SKM-1 (cell line): ENCODE data around the gene STARD13.
"Not testable (repeated sequence)": the region's sequence is repeated elsewhere in the genome, so short reads cannot be mapped to it uniquely, and the experiment has no call there.

ENCODE experiments used
- DNase-seq: peaks from one replicate; lab custom pipeline; 2025; ENCODE audit not compliant: unreplicated experiment; lab: John Stamatoyannopoulos, UW

Gene STARD13

GRCh38 chr13:33257841-33258807, 27.4 kb downstream of the STARD13 start:
- no peak for DNase-seq

GRCh38 chr13:33256148-33256840, 29.3 kb downstream of the STARD13 start:
- DNase-seq: no peak

GRCh38 chr13:33252135-33252534, 33.4 kb downstream of the STARD13 start:
- no peak for DNase-seq

GRCh38 chr13:33251131-33251661, 34.4 kb downstream of the STARD13 start:
- no peak for DNase-seq

GRCh38 chr13:33250609-33251008, 34.9 kb downstream of the STARD13 start:
- no peak for DNase-seq

- DNase-seq: no peak
Observed at GRCh38 chr13:33249894-33250293, 35.7 kb downstream of the STARD13 start.

GRCh38 chr13:33249066-33249465, 36.5 kb downstream of the STARD13 start:
- no peak for DNase-seq

- DNase-seq: no peak
Observed at GRCh38 chr13:33245505-33246158, 39.9 kb downstream of the STARD13 start.

GRCh38 chr13:33244907-33245287, 40.7 kb downstream of the STARD13 start:
- no peak for DNase-seq

- no peak for DNase-seq
Observed at GRCh38 chr13:33244210-33244906, 41.2 kb downstream of the STARD13 start.

- DNase-seq: no peak
Observed at GRCh38 chr13:33242984-33243617, 42.5 kb downstream of the STARD13 start.

GRCh38 chr13:33242372-33242771, 43.2 kb downstream of the STARD13 start:
- DNase-seq: not testable (repeated sequence)

- no peak for DNase-seq
Observed at GRCh38 chr13:33236021-33236420, 49.5 kb downstream of the STARD13 start.

GRCh38 chr13:33235564-33235963, 50.0 kb downstream of the STARD13 start:
- no peak for DNase-seq

GRCh38 chr13:33235078-33235477, 50.5 kb downstream of the STARD13 start:
- DNase-seq: no peak

GRCh38 chr13:33233547-33233946, 52.0 kb downstream of the STARD13 start:
- no peak for DNase-seq

GRCh38 chr13:33232883-33233282, 52.7 kb downstream of the STARD13 start:
- no peak for DNase-seq

- DNase-seq: no peak
Observed at GRCh38 chr13:33231339-33231738, 54.2 kb downstream of the STARD13 start.

GRCh38 chr13:33230178-33230881, 55.2 kb downstream of the STARD13 start:
- DNase-seq: no peak
